GM18868 (cell line): ENCODE results near the gene CNOT8.
"Not testable (repeated sequence)": the region's sequence is repeated elsewhere in the genome, so short reads cannot be mapped to it uniquely, and the experiment has no call there.

Source experiments
- ATAC-seq: cut with Tn5 transposase; IDR thresholded peaks from one replicate; pipeline ENCODE4 v1.9.1; 2021; ENCODE audit warnings: mild to moderate bottlenecking, moderate library complexity; ENCODE audit not compliant: unreplicated experiment

Gene CNOT8

DNA sequence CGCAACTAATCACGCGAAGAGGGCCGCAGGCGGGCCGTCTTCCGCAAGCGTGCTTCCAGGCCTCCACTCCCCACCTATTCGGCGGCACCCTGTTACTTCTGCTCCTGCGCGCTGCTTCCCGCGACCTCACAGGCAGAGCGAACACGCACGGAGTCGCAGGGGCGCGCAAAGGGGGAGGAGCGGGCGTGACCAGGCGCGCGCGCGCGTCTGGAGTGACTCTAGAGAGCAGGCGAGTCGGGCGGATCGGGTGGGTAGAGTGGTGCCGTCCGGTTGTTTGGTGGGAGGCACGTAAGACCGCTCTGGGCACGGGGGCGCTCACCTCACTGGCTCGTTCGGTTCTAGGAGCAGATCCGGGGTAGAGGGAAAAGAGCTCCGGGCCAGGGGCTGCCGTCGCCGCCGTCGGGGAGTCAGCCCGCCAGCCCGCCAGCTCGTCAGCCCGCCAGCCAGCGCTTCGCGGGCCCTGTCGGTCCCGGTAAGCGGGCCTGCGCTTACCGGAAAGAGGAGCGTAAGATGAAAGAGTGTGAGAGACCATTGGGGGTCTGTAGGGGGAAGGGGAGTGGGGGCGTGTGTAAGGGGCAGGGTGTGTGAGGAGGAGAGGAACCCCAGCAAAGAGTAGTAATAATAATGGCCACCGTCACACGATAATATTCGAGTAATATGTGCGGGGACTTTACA lies at the start of gene CNOT8:
Gene CNOT8, plus strand, starts transcription at position 331 of the 675 bp plus-strand sequence. CDS start 4,652 bp downstream, outside the sequence.
- peak; percentile 78 for ATAC-seq

DNA sequence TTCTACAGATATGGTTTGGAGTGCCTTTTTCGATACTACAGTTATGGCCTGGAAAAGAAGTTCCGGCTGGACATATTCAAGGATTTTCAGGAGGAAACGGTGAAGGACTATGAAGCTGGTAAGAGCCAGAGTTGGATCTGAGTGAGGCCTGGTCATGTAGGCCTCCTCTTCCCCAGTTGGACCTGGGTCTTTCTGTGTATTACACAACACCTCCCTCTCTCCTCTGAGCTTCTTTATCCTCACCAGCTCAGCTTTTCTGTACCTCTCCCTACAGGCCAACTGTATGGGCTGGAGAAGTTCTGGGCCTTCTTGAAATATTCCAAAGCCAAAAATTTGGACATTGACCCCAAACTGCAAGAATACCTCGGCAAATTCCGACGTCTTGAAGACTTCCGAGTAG lies 47.2 kb upstream of the CNOT8 start:
- no peak for ATAC-seq

DNA sequence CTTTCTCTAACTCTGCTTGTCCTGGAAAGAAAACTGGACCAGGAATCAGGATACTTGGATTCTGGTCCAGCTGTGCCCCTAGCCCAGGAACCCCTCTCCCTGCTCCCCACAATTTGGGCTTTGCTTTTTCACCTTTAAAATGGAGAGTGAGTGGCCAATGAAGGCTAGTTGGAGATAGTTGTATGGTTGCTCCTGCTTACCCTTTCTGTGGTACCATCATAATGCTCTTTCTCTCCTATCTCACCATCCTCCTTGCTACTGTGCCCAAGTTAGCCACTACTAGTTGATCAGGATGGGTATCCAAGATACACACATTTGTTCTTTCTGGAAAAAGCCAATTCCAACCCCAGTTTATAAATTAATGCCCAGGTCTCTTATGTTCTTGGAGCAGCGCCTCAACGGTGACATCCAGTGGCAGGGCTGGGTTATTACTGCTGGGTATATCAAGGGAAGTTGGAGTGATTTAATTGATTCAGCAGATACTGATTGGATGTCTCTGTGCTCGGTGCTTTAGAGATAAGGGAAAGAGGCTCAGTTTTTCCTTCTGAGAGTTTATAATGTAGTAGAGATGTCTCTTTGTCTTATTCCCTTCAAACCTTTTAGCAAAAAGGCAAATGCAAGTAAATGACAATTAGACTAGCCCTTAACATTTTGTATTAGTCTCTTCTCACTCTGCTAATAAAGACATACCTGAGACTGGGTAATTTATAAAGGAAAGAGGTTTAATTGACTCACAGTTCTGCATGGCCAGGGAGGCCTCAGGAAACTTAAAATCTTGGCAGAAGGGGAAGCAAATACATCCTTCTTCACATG lies 46.6 kb upstream of the CNOT8 start:
- peak; percentile 81 for ATAC-seq

DNA sequence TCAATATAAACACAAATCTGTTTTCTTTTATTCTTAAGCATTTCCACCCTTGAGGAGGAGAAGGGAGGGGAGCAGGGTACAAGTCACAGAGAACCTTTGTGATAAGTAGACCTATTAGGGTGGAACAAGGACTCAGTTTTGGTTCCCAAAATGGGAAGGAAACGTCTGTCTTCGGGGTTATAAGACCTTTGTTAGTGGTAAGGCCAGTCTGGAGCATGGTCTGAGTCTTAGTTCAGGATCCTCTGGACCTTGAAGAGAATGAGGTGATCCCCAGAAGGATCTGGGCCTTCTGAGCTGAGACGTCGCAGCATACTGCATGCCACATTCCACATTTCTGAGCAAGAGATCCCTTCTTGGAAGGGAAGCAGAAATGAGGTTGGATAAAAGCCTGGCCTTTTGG lies 45.3 kb upstream of the CNOT8 start:
- ATAC-seq: no peak

DNA sequence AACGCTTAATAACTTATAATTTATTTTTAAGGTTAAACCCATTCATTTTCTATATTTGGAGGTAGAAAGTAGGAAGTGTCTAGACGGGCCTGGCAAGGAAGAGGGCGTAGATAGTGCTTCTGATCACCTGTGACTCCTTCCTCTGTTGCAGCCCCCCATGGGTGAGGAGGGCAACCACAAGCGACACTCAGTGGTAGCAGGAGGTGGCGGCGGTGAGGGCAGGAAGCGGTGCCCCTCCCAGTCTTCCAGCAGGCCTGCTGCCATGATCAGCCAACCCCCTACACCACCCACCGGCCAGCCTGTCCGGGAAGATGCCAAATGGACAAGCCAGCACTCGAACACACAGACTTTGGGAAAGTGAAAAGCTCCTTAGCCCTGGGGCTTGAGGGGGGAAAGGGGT lies 44.7 kb upstream of the CNOT8 start:
- no peak for ATAC-seq

DNA sequence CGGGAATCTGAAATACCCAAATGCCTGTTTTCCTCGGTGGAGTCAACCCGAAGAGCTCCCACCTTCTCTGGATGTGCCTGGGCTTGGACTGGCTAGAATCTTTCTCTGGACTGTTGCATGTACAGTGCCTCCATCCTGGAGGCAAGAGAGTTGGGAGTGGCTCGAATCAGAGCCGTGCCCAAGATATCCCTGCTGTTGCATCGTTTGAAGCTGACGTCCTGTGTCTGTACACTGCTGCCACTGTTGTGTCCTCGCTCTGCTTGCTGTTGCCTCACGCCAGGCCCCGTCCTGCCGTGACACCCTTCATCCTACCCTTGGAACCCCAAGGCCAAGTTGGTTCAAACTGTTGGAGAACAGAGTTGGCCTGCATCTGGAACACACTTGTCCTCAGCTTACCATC lies 43.4 kb upstream of the CNOT8 start:
- no peak for ATAC-seq

DNA sequence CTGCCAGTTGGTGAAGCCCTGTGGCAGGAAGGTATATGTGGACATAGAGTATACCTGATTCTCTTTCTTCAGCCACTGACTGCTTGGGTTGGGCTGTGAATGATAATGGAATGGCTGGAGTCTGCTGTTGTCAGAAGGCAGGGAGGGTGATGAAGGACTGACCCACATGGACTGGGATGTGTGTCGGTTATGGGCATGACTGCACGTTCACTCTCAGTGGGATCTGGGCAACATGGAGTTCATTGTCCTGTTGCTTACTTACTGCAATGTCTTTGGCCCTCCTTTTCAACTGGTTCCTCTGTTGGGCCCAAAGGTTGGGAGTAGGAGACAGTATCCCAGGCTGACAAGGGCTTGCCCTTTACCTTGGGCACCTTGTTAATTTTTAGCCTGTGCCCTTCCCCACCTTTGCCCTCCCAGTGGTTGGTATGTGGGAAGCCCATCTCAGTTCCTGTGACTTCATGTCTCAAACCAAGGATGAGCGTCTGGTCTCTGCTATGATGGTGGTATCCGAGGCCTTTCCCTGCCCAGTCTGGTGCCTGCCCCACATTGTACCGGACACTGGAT lies 42.7 kb upstream of the CNOT8 start:
- no peak for ATAC-seq

DNA sequence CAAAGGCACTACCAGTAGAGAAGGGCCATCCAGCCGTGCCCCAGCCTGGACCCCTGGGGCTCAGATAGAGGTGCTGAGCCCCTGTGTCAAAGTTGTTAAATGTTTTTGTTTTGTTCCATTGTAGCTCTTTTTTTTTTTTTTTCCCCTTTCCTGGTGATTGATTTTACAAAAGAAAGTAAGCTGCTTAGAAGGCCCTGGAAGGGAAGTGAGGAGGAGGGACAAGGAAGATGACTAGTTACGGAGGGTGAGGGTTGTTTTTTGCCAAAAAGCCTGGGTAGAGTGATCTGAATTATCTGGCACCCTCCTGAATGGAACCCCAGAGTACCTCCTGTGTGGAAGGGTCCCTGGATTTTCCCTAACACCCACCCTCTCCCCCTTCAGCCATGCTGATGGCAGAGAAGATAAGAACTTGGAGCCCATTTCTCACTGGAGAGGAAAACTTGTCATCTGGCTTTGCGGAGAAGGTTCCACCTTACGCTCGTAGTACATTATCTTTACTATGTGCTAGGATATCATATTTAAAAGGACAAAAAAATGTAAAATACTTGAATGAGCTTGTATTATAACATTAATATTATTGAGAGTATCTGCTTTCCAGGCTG lies 41.4 kb upstream of the CNOT8 start:
- ATAC-seq: no peak

DNA sequence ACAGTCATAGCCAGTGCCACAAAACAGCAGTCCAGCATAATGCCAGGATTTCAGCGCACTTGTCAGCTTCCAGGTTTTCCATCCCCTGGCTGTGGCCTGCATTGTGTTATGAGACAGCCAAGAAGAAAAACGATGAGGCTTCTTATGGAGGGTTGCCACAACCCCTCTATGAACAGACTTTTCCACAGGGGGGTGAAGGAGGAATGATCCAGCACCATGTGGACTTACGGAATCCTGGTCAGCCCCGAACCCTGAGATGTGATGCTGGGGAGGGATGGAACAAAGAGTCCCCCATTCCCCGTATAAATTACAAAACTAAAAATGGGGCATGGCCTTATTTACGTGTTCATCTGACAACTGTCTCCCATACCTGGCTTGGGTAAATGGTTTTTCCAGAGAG lies 40.6 kb upstream of the CNOT8 start:
- ATAC-seq: no peak

DNA sequence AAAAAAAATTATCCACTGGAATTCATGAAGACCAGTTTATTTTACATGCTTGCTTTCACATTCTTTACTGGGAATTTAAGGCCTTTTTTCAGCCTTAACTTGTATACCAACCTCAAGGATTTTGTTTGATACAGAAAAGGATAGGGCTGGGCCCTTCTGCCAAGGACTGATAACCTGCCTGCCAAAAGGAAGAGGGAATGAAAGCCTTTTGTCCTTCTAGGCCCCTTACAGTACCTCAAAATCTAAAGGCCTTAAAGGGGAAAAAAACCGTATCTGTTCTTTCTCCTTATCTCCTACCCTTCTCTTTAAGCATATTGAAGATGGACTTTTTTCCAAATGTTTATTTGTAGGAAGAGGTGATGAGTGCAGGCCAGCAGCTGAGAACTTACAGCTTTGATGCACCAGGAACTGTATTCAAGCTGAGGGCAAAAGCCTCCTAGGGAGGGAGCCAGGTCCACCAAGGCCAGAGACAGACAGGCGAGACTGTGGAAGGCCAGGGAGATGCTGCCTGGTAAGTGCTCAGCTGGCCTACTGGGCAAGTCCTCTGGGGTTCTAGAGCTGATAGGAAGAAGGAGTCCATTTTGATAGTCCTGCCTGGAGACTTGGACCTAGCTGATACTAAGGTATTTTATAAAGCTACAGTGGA lies 39.8 kb upstream of the CNOT8 start:
- no peak for ATAC-seq

DNA sequence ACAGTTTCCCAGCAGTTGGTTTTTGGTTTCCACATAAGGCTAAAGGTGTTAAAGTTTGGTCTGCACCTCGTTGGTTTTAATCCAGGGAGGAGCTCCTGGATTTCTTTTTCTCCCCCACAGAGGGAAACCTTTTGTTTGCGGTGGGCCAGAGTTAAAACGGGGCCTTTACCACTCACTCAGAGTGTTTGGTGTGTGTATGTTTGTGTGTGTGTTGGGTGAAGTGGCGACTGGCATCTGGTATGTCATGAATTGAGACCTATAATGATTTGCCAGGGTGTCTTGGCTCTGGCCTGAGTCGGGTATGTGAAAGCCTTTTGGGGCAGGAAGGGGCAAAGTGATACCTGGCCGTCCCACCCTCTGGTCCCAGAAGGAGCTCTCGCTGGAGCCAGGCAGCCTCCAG lies 38.9 kb upstream of the CNOT8 start:
- ATAC-seq: no peak

DNA sequence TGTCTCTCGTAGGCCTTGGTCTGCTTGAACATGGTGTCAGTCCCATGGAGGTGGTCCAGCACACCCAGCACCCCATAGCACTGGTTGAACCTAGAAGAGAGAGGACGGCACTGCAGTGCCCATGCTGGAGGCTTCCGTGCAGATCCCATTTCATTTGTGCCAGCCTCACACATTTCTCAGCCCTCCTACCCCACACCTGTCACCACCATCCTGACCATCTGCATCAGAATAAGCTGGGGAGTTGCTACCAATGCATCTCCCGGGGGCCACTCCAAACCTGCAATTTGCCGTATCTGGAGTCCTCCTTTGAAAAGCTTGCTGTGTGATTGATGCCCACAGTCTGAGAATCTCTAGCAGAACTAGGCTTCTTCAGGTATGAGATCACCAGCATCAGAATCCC lies 38.0 kb upstream of the CNOT8 start:
- ATAC-seq: no peak

DNA sequence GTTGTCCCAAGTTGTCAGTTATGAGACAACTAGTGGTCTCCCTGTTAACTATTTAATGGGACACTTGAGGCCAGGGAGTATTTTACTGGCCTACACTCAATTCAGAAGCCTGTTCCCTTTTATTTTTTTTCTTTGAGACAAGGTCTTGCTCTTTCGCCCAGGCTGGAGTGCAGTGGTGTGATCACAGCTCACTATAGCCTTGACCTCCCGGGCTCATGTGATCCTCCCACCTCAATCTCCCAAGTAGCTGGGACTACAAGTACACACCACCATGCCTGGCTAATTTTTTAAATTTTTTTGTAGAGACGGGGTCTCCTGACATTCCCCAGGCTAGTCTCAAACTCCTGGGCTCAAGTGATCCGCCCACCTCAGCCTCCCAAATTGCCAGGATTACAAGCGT lies 35.5 kb upstream of the CNOT8 start:
- ATAC-seq: not testable (repeated sequence)

DNA sequence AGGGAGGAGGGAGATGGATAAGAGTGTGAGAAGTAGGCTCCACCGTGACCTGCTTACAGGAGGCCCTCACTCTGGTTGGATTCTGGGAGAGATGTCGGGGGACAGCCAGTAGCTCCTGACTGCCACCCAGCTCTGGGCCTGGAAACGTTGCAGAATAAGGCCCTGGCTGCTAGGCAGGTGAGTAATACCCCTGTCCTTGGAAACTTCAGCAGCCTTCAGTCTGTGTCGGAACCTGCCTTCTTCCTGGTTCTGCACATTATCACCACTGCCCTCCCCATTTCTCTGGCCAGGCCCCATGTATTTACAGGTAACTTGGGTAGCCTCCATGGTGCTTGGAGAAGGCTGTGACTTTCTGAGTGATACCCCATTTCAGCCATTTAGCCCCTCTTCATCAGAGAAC lies 34.8 kb upstream of the CNOT8 start:
- ATAC-seq: no peak

DNA sequence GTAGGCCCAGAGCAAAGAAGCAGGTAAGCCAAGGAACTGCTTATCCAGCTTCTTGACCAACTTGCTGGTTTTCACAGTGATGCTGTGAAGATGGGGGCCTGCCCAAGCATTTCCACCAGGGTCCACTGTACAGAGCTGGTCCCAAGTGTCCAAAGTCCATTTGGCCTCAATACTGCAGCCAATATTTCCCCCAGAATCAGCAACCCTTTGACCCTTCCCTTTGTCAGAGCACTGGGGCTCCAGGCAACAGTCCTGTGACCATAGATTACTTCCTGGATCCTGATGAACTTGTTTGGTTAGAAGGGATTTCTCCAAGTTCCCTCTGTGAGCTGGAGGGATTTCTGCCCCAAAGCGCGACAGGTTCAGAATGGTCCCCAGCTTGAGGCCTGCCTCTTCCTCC lies 34.4 kb upstream of the CNOT8 start:
- no peak for ATAC-seq

DNA sequence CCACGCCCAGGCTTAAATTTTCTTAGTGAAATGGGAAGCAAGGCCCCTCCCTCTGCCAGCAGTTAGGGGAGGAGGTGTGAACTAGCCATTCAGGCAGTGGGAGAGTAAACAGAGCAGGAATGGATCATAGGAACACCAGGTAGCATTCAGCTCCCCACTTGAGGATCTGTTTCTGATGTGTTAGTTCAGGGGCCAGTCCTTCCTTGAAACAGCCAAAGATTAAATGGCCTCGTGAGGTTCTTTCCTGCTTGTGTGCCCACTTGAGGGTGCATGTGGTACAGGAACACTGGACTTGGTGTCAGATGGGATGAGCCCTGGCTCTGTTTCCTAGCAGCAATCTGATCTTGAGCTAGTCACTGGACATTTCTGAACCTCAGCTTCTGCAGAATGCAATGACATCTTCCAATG lies 29.2 kb upstream of the CNOT8 start:
- no peak for ATAC-seq

DNA sequence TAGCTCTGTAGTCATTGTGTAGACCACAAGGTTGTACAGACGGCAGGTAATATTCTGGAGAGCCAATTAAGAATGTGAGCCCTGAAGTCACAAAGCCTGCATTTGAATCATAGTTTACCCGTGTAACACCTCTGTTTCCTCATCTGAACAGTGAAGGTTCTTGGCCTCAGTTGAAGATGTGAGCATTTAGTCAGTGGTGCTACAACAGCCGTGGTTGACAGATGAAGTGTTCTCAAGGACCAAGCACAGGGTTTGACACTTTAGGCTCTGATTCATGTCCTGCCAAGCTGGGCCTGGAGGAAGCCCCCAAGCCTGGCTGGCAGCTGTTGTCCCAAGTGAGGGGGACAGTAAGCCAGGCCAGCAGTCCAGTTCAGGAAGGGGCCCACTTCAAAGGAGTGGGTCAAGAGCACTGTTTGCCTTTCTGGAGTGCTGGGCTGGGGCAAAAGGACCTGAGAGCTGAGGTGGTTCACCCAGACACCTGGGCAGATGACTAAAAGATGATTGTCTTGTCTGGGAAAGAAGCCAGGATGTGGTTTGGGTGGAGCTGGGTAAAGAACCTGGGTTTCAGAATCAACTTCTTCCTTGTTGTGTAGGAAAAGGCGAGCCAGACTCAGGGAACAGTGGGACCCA lies 28.7 kb upstream of the CNOT8 start:
- ATAC-seq: no peak

DNA sequence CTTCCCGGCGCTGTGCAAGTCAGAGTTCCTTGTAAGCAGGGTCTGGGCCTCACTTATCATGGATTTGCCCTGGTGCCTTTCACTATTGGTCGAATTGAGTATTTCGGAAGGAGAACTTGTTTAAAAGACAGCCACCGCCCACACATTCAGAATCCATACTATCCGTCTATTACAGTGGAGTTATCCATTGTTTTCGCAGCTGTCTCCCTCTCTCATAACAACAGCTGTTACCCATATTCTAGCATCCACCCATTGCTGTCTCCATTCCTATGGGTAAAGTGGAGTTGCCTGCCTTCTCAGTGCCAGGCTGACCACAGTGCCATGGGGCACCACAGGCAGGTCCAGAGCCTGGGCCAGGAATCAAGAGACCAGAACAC lies 28.2 kb upstream of the CNOT8 start:
- ATAC-seq: no peak

DNA sequence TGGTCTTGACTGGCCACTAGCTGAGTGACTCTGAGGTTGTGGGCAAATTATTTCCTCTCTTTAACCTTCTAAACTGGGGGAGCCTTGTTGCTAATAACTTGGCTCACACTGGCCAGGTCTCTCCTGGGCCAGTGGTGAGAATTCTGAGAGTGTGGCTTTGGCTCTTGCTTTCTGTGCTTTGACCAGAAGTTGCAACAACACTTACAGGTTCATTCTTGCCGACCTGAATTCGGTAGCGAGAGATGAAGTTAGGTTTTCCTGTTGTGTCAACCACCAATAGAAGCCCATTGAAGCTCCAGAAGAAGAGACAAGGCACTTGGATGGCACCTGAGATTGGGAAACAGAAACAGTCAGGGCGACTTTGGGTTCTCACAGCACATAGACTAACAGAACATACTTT lies 27.8 kb upstream of the CNOT8 start:
- no peak for ATAC-seq

DNA sequence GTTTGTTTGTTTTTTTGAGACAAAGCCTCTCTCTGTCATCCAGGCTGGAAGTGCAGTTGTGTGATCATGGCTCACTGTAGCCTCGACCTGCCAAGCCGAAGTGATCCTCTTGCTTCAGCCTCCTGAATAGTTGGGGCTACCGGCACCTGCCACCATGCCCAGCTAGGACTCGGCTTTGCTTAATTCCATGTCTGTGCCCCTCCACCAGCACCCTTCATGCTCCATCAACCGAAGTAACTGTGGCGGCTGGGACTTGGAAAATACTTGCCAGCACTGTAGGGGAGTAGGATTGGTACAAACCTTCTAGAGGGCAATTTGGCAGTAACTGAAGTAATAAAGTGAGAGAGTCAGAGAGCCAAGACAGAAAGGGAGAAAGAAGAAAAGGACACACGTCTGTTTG lies 27.0 kb upstream of the CNOT8 start:
- ATAC-seq: no peak

DNA sequence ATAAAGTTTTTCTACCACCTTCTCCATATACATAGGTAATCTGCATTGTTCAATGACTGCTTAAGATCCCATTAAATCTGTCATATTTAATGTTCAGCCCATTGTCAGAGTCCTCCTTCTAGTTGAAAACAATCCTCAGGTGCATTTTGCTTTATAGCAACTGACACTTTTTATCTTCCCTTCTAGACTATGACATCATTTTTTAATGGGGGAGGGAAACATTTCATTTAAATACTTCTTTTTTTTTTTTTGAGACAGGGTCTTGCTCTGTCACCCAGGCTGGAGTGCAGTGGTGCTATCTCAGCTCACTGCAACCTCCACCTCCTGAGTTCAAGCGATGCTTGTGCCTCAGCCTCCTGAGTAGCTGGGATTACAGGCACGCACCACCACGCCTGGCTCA lies 25.6 kb upstream of the CNOT8 start:
- not testable (repeated sequence) for ATAC-seq
